ENCODE data around the gene AHNAK2. TPM values are rescaled to one million over a fixed set of nuclear protein-coding genes. Genes with fewer than 3 reads are reported as not detected.
"Not testable (repeated sequence)": the region's sequence is repeated elsewhere in the genome, so short reads cannot be mapped to it uniquely, and the experiment has no call there.

Gene AHNAK2
- total and polyA plus RNA-seq, 2 donors (not counting 1 experiment from before 2014, with no cell fraction given): 6.6 to 106 TPM

DNA sequence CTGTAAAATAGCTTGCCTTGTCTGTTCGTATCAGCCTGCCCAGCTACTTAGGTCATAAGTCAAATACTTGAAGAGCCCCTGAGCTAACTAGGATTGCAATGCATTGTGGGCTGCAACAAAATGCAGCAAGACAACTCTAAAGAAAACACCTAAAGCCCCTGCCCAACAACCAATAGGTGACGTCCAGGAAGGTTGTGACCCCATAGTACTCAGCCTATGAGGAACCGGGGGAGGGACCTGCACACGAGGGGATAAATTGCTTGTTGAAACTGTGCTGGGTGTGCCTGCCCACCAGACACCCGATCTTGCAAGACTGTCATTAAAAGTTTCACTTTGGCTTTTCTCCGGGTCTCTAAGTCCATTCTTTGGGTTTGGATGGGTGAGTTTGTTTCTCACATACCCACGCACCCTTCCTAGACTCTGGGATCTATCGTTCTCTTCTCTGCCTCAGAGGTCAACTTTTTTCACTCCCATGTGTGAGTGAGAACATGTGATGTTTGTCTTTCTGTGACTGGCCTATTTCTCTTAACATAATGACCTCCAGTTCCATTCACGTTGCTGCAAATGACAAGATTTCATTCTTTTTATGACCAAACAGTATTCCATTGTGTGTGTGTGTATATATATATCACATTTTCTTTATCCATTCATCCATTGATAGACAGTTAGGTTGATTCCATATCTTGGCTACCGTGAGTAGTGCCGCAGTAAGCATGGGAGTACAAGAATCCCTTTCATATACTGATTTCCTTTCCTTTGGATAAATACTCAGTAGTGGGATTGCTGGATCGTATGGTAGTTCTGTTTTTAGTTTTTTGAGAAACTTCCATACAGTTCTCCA, 58.8 kb downstream of the AHNAK2 start:
- H2AFZ ChIP-seq (ENCODE audit: low read length); H3K9me3 ChIP-seq (ENCODE audit: control insufficient read depth, insufficient read depth, low read depth, low read length); H3K4me2 ChIP-seq (ENCODE audit: extremely low read depth, insufficient read depth, low read length); H3K79me2 ChIP-seq (ENCODE audit: control insufficient read depth, insufficient read depth, low read length); H3K4me1 ChIP-seq (ENCODE audit: control insufficient read depth, extremely low read depth, insufficient read depth, low read length); DNase-seq (ENCODE audit: low read depth in 2 of 2); H3K9ac ChIP-seq (ENCODE audit: insufficient read depth, low read length); H3K36me3 ChIP-seq (ENCODE audit: control insufficient read depth, insufficient read depth, low read length); H3K4me3 ChIP-seq (replicated peaks in 1 of 4; ENCODE audit: control extremely low read depth in 1 of 4, insufficient read depth in 1 of 4, low read depth in 3 of 4, low read length in 4 of 4); H3K27me3 ChIP-seq (ENCODE audit: control insufficient read depth, insufficient read depth, low read length); H3K27ac ChIP-seq (ENCODE audit: insufficient read depth, low read length); H4K20me1 ChIP-seq (ENCODE audit: control insufficient read depth, extremely low read depth, insufficient read depth, low read length): not testable (repeated sequence)

DNA sequence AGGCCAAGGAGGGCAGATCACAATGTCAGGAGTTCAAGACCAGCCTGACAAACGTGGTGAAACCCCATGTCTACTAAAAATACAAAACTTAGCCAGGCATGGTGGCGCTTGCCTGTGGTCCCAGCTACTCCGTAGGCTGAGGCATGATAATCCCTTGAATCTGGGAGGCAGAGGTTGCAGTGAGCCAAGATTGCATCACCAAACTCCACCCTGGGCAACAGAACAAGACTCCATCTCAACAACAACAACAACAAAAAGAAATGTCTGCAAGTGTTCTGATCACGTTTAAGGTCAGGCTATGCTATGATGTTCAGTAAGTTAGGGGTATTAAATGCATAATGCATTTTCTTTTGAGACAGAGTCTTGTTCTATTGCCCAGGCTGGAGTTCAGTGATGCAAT, 60.2 kb downstream of the AHNAK2 start:
- Histone ChIP-seq H3K4me1 (ENCODE audit: control insufficient read depth, extremely low read depth, insufficient read depth, low read length) (no peaks in the 10 kb centered on the region), H3K9ac (ENCODE audit: insufficient read depth, low read length) (no peak overlapping the region), H3K36me3 (ENCODE audit: control insufficient read depth, insufficient read depth, low read length) (no peaks in the 10 kb centered on the region), H3K79me2 (ENCODE audit: control insufficient read depth, insufficient read depth, low read length) (no peaks in the 10 kb centered on the region), H3K4me3 (replicated peaks in 1 of 4; ENCODE audit: control extremely low read depth in 1 of 4, insufficient read depth in 1 of 4, low read depth in 3 of 4, low read length in 4 of 4) (no peak overlapping the region), H3K4me2 (ENCODE audit: extremely low read depth, insufficient read depth, low read length) (no peak overlapping the region), H3K9me3 (ENCODE audit: control insufficient read depth, insufficient read depth, low read depth, low read length) (no peaks in the 10 kb centered on the region), H2AFZ (ENCODE audit: low read length) (no peak overlapping the region), H3K27ac (ENCODE audit: insufficient read depth, low read length) (no peak overlapping the region), H3K27me3 (ENCODE audit: control insufficient read depth, insufficient read depth, low read length) (peaks cover 7% of the 10 kb centered on the region), H4K20me1 (ENCODE audit: control insufficient read depth, extremely low read depth, insufficient read depth, low read length) (no peaks in the 10 kb centered on the region)
- DNase-seq (ENCODE audit: low read depth in 2 of 2): no peak
- TF ChIP-seq, protein P1, sequence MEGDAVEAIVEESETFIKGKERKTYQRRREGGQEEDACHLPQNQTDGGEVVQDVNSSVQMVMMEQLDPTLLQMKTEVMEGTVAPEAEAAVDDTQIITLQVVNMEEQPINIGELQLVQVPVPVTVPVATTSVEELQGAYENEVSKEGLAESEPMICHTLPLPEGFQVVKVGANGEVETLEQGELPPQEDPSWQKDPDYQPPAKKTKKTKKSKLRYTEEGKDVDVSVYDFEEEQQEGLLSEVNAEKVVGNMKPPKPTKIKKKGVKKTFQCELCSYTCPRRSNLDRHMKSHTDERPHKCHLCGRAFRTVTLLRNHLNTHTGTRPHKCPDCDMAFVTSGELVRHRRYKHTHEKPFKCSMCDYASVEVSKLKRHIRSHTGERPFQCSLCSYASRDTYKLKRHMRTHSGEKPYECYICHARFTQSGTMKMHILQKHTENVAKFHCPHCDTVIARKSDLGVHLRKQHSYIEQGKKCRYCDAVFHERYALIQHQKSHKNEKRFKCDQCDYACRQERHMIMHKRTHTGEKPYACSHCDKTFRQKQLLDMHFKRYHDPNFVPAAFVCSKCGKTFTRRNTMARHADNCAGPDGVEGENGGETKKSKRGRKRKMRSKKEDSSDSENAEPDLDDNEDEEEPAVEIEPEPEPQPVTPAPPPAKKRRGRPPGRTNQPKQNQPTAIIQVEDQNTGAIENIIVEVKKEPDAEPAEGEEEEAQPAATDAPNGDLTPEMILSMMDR (conservative IDR thresholded peaks at IDR 0.05 in 1 of 2, IDR thresholded peaks at IDR 0.05 in 1 of 2; ENCODE audit: low read depth in 1 of 2, low read length in 2 of 2): no peak
- no peak for TF ChIP-seq EZH2 (IDR thresholded peaks at IDR 0.05; ENCODE audit: low read length, missing control alignments)

DNA sequence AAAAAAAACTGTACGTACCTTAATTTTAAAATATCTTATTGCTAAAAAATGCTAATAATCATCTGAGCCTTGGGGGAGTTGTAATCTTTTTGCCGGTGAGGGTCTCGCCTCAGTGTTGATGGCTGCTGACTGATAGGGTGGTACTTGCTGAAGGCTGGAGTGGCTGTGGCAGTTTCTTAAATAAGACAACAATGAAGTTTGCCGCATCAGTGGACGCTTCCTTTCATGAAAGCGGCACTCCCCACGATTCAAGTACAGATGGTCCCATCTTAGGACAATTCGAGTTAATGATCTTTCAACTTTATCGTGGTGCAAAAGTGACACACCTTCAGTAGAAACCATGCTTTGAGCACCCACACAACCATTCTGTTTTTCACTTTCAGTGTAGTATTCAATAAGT, 61.1 kb downstream of the AHNAK2 start:
- peaks cover 7% of the 10 kb centered on the region for H3K27me3 ChIP-seq (ENCODE audit: control insufficient read depth, insufficient read depth, low read length)
- no peaks in the 10 kb centered on the region for H3K79me2 ChIP-seq (ENCODE audit: control insufficient read depth, insufficient read depth, low read length)
- TF ChIP-seq, protein P1 (conservative IDR thresholded peaks at IDR 0.05 in 1 of 2, IDR thresholded peaks at IDR 0.05 in 1 of 2; ENCODE audit: low read depth in 1 of 2, low read length in 2 of 2): no peak
- no peak for TF ChIP-seq EZH2 (IDR thresholded peaks at IDR 0.05; ENCODE audit: low read length, missing control alignments)
- no peak overlapping the region for H2AFZ ChIP-seq (ENCODE audit: low read length)
- H4K20me1 ChIP-seq (ENCODE audit: control insufficient read depth, extremely low read depth, insufficient read depth, low read length): no peaks in the 10 kb centered on the region
- H3K9ac ChIP-seq (ENCODE audit: insufficient read depth, low read length): no peak overlapping the region
- no peak overlapping the region for H3K4me3 ChIP-seq (replicated peaks in 1 of 4; ENCODE audit: control extremely low read depth in 1 of 4, insufficient read depth in 1 of 4, low read depth in 3 of 4, low read length in 4 of 4)
- no peaks in the 10 kb centered on the region for H3K36me3 ChIP-seq (ENCODE audit: control insufficient read depth, insufficient read depth, low read length)
- H3K4me2 ChIP-seq (ENCODE audit: extremely low read depth, insufficient read depth, low read length): no peak overlapping the region
- H3K4me1 ChIP-seq (ENCODE audit: control insufficient read depth, extremely low read depth, insufficient read depth, low read length): no peaks in the 10 kb centered on the region
- no peak overlapping the region for H3K27ac ChIP-seq (ENCODE audit: insufficient read depth, low read length)
- DNase-seq (ENCODE audit: low read depth in 2 of 2): no peak
- no peaks in the 10 kb centered on the region for H3K9me3 ChIP-seq (ENCODE audit: control insufficient read depth, insufficient read depth, low read depth, low read length)

Measured in fibroblast of lung (primary cell).